PC-9 (cell line): ENCODE measurements around the gene TMEM185A.
"Not testable (repeated sequence)": the region's sequence is repeated elsewhere in the genome, so short reads cannot be mapped to it uniquely, and the experiment has no call there.

Experiments used
- CTCF ChIP-seq: fragments of 200-600 bp; sonication (generic); conservative IDR thresholded peaks from 2 replicates; pipeline ENCODE4 v1.6.1; 2017; ENCODE audit warnings: mixed run types, antibody characterized with exemption, mild to moderate bottlenecking, moderate library complexity
- EZH2 ChIP-seq: fragments of 200-600 bp; sonication (generic); IDR thresholded peaks from 2 replicates; pipeline ENCODE4 v1.8.0; 2017; ENCODE audit warnings: antibody characterized with exemption, low read depth

GRCh38 chrX:149546962-149547361 lies 84.6 kb downstream of the TMEM185A start:
- TF ChIP-seq EZH2, CTCF: not testable (repeated sequence)
